SK-N-SH treated with all-trans-retinoic acid at 6 μM for 48 hours (cell line): ENCODE results near the gene HASPIN.

ENCODE experiments used
- CREB5 ChIP-seq: fragments of 250-450 bp; sonication (Bioruptor Pico); IDR thresholded peaks from 2 replicates; pipeline ENCODE4 v1.5.1; 2020; ENCODE audit warnings: low read depth, mild to moderate bottlenecking, moderate library complexity
- GLIS3 ChIP-seq: fragments of 250-450 bp; sonication (Bioruptor Pico); IDR thresholded peaks from 2 replicates; pipeline ENCODE4 v1.5.0; 2020; ENCODE audit warnings: mild to moderate bottlenecking, moderate library complexity
- PATZ1 ChIP-seq: fragments of 250-450 bp; sonication (Bioruptor Pico); IDR thresholded peaks from 2 replicates; pipeline ENCODE4 v1.8.0; 2020; ENCODE audit warnings: mild to moderate bottlenecking, moderate library complexity, borderline replicate concordance
- PPARA ChIP-seq: fragments of 250-450 bp; sonication (Bioruptor Pico); IDR thresholded peaks from 2 replicates; pipeline ENCODE4 v1.5.0; 2020; ENCODE audit warnings: mild to moderate bottlenecking, borderline replicate concordance
- SNAI2 ChIP-seq: fragments of 250-450 bp; sonication (Bioruptor Pico); IDR thresholded peaks from 2 replicates; pipeline ENCODE4 v1.5.0; 2020; ENCODE audit warnings: mild to moderate bottlenecking, moderate library complexity
- ZC3H10 ChIP-seq: fragments of 250-450 bp; sonication (Bioruptor Pico); IDR thresholded peaks from 2 replicates; pipeline ENCODE4 v1.5.1; 2021; ENCODE audit warnings: mild to moderate bottlenecking, moderate library complexity
- ZNF70 ChIP-seq: fragments of 450-650 bp; formaldehyde crosslinking; IDR thresholded peaks from 2 replicates; pipeline ENCODE4 v1.5.0; 2020; ENCODE audit warnings: mild to moderate bottlenecking, moderate library complexity

GRCh38 chr17:3768341-3768740 lies 44.6 kb downstream of the HASPIN start:
- TF ChIP-seq CREB5 (CRISPR knock-in tag) (no peak), PPARA (no peak), GLIS3 (CRISPR knock-in tag) (no peak), PATZ1 (CRISPR knock-in tag) (no peak), ZNF70 (CRISPR knock-in tag) (no peak), ZC3H10 (CRISPR knock-in tag) (no peak), SNAI2 (CRISPR knock-in tag) (no peak)
